Measurements from ENCODE around the gene CATSPERE. TPM values are rescaled to one million over a fixed set of nuclear protein-coding genes. Genes with fewer than 3 reads are reported as not detected.

Gene CATSPERE
- total and polyA plus RNA-seq, 11 donors = 0.07 to 1.2 (median 0.25) TPM

DNA sequence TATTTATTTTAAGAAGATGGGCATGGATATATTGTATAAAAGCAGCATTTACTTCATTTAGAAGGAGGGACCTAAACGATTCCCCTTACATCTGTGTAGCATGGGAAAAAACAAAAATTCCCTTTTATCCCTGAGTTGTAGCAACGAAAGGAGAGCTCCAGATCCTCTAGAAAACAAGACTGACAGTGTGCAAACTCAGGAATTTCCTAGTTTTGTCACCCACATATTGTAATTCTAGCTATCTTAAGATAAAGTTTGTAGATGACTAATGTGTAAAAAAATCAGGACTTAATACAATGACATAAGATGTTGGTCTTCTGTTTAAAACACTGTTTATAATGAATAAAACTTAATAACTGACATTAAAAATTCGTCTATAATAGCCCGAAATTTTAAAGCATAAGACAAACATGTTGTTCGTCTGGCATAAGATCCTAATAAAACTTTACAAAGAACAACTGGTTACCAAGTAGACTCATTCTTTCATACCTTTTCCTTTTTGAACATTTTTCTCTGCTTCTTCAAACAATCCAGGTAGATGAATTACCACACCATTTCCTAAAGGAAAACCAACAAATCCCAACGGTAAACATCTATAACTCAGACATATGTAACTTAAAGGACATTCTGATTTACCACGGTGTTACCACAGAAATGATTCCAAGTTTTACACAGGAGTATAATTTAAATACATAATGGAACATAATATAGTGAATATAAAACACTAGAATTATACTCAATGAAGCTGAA lies 24.6 kb upstream of the CATSPERE start:
- H3K4me1 ChIP-seq = peaks cover 0 to 16% (median 0%) of the 10 kb centered on the region in 12 donors
- no peaks in the 10 kb centered on the region for H3K9me3 ChIP-seq
- no peaks in the 10 kb centered on the region for H3K27me3 ChIP-seq
- H3K27ac ChIP-seq = no peak overlapping the region
- intact Hi-C loops (cut with DNase I) = no loop called here
- DNase-seq (no peak), ATAC-seq (no peak)
- no peak overlapping the region for H3K4me3 ChIP-seq
- TF ChIP-seq POLR2A (IDR thresholded peaks at IDR 0.05) = no peak
- TF ChIP-seq, protein P1, sequence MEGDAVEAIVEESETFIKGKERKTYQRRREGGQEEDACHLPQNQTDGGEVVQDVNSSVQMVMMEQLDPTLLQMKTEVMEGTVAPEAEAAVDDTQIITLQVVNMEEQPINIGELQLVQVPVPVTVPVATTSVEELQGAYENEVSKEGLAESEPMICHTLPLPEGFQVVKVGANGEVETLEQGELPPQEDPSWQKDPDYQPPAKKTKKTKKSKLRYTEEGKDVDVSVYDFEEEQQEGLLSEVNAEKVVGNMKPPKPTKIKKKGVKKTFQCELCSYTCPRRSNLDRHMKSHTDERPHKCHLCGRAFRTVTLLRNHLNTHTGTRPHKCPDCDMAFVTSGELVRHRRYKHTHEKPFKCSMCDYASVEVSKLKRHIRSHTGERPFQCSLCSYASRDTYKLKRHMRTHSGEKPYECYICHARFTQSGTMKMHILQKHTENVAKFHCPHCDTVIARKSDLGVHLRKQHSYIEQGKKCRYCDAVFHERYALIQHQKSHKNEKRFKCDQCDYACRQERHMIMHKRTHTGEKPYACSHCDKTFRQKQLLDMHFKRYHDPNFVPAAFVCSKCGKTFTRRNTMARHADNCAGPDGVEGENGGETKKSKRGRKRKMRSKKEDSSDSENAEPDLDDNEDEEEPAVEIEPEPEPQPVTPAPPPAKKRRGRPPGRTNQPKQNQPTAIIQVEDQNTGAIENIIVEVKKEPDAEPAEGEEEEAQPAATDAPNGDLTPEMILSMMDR (IDR thresholded peaks at IDR 0.05) = no peak
- H3K36me3 ChIP-seq = peaks cover 0 to 48% (median 28%) of the 10 kb centered on the region in 9 donors
- 84 to 92% (median 89%) methylated on average over 7 of the region's 7 CpGs for WGBS, 4 donors

GRCh38 chr1:244437086-244437468 lies 24.0 kb upstream of the CATSPERE start:
- Histone ChIP-seq H3K27me3 (no peaks in the 10 kb centered on the region), H3K4me3 (no peak overlapping the region), H3K4me1 (peaks cover 0 to 16% (median 0%) of the 10 kb centered on the region in 12 donors), H3K36me3 (peaks cover 0 to 42% (median 22%) of the 10 kb centered on the region in 9 donors), H3K9me3 (no peaks in the 10 kb centered on the region), H3K27ac (no peak overlapping the region)
- no peak for ATAC-seq
- intact Hi-C loops (cut with DNase I) = no loop called here
- DNase-seq = no peak
- TF ChIP-seq POLR2A (IDR thresholded peaks at IDR 0.05) = no peak
- TF ChIP-seq, protein P1 (IDR thresholded peaks at IDR 0.05) = no peak

- intact Hi-C loops (cut with DNase I) = no loop called here
- WGBS, 4 donors = 70 to 83% (median 78%) methylated on average over 6 to 8 of the region's 8 CpGs
- DNase-seq = no peak
- H3K4me1 ChIP-seq = peaks cover 0 to 16% (median under 1%) of the 10 kb centered on the region in 12 donors
- H3K27ac ChIP-seq = no peak overlapping the region
- H3K27me3 ChIP-seq = no peaks in the 10 kb centered on the region
- no peak for TF ChIP-seq POLR2A (IDR thresholded peaks at IDR 0.05)
- TF ChIP-seq, protein P1 (IDR thresholded peaks at IDR 0.05) = no peak
- H3K9me3 ChIP-seq = no peaks in the 10 kb centered on the region
- peak in 1 of 4 donors; percentile 52 for ATAC-seq
- peaks cover 0 to 23% (median 10%) of the 10 kb centered on the region in 9 donors for H3K36me3 ChIP-seq
- no peak overlapping the region for H3K4me3 ChIP-seq
These were observed 21.6 kb upstream of the CATSPERE start for GRCh38 chr1:244439391-244440032.

GRCh38 chr1:244442850-244443249 lies 18.2 kb upstream of the CATSPERE start:
- no peak for TF ChIP-seq POLR2A (IDR thresholded peaks at IDR 0.05)
- TF ChIP-seq, protein P1 (IDR thresholded peaks at IDR 0.05) = no peak
- 84 to 94% (median 88%) methylated on average over 2 of the region's 2 CpGs for WGBS, 4 donors
- H3K27ac ChIP-seq = no peak overlapping the region
- no peaks in the 10 kb centered on the region for H3K9me3 ChIP-seq
- DNase-seq (no peak), ATAC-seq (no peak)
- H3K4me3 ChIP-seq = no peak overlapping the region
- H3K27me3 ChIP-seq = no peaks in the 10 kb centered on the region
- peaks cover 0 to 41% (median 17%) of the 10 kb centered on the region in 12 donors for H3K4me1 ChIP-seq
- no peaks in the 10 kb centered on the region for H3K36me3 ChIP-seq
- intact Hi-C loops (cut with DNase I) = no loop called here

All from heart left ventricle (tissue), 16 donors.